Esophagus mucosa (tissue), 1 donor: ENCODE data around the gene PFKP. TPM values are rescaled to one million over a fixed set of nuclear protein-coding genes. Genes with fewer than 3 reads are reported as not detected.

Source experiments
- ATAC-seq: fragments of 200-7000 bp; cut with Tn5 transposase; one replicate; pipeline ENCODE4 v1.9.1; 2020
- total RNA-seq: library from RNA; stranded (reverse); gene quantifications from one replicate; pipeline ENCODE4 v1.2.4, GENCODE V29; 2023
- donor health status: DM: yes; HTN: yes; CAD: no.

PFKP gene
- total RNA-seq, 1 donor from 2014 or later, result 78.2 TPM

DNA sequence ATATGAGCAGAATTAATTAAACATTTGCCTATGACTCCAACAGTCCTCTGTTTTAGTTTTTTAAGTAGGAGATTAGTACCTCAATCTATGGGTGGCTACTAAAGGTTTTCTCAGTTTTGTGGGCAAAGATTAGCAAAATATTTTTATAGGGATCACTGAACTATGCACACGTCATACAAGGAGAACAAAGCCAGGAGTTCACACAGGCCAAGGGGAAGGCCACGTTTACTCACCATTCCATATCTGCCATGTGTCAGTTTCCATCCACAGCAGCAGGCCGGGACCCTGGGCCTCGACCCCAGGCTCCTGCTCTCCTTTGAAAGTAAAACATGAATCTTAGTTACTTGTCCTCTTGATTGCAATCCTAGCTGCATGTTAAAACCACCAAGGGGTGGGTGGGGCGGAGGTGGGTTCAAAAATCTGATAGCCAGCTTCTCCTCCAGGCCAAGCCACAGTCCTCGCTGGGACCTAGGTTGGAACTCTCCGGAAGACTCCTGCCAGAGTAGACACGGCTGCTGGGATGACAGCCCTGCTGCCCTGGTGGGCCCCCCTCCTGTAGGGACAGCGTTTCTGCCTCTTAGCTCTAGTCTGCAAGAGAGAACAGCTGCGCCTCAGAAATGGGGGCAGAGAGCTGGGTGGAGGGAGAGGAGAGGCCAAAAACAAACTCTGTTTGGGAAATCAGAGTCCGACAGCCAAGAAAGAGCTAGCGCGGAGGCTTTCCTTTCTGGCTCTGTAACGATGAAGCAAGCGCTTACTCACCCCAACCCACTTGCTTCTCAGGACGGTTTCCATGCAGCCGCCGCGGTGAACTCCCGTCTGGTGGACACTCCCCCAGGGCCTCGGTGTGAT lies 69.6 kb downstream of the PFKP start:
- no peak for ATAC-seq

DNA sequence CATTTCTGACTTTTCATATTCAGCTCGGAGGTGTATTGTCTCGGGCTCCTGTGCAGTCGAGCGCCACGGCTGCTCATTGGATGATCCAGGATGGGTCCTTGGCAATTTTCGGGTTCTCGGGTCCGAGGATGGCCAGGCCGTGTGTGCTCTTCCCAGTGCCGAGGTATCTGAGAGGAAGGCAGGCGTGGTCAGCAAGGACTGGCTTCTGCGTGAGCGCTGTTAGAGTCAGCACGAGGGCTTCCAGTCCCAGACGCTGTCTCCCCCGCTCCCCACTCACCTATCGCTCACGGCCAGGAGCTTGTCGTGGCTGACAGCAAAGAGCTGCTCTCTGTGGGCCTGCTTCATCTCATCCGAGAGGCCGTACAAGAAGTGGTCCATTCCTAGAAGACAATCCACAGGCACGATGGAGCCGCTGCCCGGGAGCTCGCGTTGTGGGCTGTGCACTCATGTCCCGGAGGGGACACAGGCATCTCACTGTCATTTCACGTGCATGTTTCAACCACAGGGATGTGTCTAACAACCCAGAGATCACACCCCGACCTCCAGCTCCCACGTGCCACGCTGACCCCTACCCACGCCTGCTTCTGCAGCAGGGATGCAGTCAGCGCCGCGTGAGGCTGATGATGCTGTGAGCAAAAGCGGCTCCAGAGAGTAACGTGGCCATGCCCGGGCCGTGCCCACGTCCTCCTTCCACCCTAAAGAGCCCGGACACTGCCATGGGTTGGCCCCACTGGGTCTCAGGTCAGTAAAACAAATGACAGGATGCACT lies 70.8 kb downstream of the PFKP start:
- ATAC-seq, result no peak

DNA sequence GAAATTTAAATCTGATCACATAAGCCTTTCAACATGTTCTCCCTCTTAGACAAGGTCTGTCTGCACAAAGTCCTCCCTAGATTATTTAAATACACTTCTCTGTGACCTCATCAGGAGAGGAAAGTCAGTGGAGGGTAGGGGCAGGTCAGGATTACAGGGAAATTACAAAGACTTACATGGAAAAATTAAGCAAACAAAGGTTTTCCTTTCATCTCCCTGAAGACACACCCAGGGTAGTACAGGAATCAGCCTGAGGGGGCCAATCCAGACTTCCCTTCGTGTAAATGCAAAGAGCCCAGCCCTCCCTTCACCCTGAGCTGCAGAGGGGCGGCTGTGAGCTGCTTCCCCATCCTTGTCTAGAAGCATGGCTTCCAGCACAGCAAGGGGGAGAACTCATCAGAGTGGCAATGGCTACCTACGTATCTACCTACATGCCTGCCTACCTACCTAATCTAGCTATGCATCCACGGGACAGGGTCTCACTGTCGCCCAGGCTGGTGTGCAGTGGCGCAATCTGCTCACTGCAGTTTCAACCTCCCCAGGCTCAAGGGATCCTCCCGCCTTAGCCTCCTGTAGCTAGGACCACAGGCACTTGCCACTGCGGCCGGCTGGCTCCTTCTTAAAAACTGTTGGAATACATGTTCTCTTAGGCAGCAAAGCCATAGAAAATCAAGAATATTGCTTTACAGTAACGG lies 72.0 kb downstream of the PFKP start:
- ATAC-seq, result no peak

DNA sequence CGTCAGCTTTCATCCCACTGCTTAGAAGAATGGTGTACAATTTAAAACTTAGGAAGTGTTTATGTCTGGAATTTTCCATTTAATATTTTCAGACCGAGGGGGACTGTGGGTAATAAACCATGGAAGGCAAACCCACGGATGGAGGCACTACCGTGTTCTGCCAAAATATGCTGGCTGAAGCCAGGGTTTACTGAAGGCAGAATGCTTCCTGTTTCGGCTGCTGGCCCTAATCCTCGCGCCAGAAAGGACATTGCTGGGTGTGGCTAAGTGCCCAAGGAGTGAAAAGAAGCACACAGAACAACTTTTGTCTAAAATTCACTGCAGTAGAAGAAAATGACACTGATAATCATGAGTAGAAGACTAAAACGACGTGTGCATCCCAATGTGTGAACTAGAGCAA lies 72.9 kb downstream of the PFKP start:
- no peak for ATAC-seq

DNA sequence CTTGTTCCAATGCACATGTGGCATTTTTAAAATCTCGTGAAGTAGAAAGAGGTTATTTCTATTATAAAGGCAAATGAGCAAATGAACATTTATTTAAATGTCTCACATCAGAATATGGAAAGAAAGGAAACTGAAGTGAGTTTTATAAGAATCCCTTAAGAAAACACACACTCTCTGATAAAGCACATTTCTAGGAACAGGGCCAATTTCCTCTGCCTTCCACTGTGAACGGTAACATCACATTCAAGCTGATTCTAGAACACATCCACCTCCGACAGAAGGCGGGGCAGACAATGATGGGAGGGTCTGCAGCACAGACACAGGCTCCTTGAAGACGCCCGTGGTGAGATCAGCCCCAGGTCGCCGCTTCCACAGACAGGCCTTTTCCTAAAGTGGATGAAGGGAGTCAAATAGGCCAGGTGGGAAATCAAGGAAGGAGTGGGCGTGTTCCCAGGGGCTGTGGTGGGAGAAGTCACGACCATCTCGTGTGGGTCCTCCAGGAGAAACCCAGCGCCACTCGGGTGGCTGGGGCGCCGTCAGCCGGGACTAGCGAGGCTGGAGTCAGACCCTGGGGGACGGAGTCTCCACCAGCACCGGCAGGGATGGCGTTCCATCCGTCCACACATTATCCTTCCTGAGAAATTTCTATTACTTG lies 74.1 kb downstream of the PFKP start:
- no peak for ATAC-seq

DNA sequence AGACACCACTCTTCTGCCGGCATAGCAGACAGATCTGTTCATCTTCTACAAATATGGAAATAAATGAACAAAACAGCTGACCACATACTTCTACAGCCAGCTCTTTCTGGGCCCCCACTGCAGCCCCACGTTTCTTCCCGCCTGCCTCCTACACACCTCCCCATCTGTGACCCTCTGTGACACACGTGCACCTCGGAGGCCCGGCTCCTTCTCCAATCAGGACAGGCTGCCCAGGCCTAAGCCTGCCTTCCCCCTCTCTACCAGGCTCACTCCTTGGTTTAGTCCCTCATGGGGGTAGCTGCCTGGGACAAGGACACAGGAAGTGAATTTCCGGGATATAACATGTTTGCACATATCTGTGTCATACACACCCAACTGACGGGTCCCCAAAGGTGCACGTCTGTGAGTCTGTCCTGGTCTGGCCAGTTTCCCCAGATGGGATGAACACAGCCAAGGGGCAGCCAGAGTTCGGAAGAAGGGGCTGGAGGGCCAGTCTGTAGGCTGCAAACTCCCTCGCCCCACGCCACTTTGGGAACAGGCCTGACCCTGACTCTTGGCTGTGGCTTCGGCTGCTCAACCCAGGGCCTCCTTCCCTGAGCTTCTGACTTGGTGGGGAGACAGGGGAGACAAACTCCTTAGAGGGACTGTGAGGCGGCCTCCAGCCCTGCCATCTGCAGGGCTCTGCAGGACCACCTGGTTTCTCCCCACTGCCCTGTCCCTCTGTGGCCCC lies 75.0 kb downstream of the PFKP start:
- ATAC-seq, result peak; percentile 17

DNA sequence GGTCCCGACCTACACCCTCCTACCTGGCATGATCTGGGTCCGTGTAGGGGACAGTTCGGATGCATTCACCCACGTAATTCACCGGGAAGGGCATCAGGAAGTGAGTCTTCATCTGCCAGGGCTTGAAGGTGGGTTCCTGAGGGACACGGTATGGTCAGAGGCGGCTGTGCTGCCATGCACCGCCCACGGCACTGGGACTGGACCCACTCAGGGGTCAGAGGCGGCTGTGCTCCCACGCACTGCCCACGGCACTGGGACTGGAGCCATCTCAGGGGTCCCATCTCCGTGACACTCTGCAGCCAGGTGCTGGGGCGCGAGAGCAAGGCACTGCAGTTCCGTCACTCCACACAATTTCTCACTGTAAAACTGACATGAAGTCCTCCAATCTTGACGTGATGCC lies 76.0 kb downstream of the PFKP start:
- ATAC-seq, result no peak

DNA sequence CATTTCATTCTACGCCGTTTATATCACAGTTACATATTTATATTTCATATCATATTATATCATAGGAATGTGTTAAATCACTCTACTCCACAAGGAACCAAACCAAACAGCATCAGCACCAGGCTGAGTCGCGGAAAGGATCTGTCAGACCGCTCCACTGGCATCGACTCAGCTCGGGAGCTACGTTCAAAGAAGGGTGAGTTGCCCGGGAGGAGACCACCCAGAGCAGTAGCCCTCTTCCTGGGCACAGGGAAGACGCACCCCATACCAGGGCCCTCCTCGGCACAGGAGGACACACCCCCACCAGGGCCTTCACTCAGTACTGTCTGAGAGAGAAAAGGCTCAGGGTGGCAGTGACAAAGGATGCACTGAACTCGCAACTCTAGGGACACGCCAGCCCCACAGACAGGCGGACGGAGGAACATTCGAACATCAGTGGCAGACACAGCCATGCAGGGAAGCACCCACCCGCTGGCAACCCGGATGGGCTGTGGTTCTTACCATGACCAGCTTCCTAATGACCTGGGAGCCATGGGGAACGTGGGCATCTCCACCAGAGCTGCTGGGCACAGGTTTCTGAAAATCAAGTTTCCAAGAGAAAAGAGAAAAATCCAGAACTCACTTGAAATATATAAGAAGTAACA lies 76.6 kb downstream of the PFKP start:
- ATAC-seq, result peak; percentile 21

DNA sequence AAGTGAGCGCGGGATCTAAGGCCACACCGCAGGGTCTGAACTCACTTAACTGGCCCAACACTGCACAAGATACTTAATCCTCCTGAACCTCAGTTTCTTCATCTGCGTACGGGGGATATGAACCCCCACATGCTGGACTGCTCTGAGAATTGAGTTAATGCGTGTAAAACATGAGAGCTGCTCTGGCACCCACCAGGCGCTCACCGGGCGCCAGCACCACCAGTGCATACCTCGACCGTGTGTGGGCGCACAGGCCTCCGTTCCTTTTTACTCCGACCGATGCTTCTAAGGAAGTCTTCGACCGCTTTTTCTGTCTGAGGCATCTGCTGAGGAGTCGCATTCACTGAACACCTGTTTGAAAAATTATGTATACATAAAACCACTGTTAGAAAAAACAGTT lies 78.0 kb downstream of the PFKP start:
- no peak for ATAC-seq

DNA sequence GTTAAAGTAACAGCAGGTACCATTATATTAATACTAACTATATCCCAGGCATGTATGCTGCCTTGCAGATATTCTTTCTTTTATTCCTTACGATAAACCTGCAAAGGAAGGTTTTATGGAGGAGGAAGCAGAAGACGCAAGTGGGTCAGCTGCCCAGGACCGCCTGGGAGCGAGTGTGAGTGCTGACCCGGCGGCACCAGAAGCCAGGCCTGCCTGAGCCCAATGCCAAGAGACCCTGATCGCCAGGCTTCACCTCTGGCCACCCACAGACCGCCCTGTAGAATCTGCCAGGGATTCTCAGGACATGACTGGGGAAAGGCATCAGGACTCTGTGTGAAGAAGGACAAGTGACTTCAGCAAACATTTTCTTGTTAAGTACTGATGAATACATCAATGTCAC lies 78.9 kb downstream of the PFKP start:
- ATAC-seq, result no peak

DNA sequence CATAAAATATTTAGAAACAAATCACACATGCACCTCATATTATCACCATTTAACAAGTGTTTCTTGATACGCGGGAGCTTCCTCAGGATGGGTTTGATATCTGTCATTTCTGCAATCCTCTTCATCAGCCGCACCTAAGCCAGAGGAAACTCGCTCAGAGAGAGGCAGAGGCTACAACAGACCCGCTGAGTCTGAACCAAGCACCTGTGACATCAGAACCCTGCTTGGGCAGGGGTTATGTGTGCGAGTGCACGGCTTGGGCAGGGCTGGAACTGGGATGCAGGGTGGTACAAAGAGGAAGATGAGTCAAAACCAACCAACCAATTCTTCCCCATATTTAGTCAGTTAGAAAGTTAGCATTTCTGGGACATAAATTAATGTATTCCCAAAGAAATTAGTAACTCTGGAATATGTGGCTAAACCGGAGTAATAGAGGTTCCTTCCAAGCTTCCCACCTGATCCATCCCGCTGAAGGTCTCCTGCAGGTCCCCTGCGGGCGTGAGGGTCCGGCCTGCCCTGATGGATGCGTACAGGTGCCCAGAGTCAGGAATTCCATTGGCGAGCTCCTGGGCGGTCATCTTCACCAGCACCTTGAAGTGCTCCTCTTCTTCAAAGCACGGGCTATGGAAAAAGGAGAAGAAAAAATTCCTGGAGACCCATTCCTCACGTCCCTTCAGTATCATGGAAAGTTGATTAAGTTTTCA lies 79.9 kb downstream of the PFKP start:
- no peak for ATAC-seq

DNA sequence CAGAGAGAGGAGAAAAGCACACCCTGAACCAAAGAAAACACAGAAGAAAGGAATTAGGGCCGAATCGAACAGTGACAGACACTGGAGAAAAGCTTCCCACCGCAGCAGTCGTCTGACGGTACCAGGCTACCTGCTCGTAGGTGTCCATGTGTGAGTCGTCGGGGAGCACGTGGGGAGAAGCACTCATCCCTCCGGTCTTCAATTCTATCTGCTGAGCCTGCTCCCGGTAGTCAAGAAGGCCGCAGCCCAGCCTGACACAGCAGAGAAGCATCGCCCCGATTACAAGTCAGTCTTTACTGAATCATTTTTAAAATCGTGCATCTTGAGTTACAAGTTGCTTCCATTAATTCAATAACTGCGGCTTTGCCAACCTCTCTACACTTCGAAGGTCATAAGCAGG lies 80.7 kb downstream of the PFKP start:
- no peak for ATAC-seq

DNA sequence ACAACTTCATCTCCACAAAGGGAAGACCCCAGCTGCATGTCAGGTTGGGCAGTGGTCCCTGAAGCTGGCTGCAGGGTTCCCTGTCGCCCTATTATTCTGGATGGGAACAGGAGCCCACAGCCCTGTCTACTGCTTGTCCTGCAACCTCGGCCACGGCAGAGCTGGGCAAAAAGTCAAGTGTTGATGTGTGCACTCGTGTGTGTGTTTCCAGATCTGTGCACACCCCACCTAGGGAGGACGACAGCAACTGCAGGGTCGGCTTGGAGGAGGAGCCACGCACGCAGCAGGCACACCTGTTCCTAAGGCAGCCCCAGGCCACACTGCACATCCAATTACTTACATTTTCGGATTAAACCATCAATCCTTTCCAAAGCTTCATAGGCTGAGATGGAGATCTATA lies 81.6 kb downstream of the PFKP start:
- ATAC-seq, result no peak

DNA sequence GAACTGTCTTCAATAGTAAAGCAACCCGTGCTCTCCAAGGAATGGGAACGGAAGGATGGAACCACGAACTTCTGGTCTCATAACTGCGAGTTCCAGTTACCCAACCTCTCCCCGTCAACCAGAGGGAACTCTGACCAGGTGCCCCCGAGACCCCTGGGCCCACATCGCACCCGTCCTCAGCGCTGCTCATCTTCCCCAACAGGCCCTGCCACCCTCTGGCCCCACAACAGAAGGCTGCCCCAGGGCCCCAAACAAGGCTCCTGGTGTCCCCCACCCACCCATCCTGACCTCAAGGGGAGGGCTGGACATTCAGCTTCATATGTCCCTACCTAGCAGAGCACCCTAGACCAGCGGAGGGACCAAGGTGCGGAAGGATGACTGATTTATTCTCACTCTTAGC lies 82.6 kb downstream of the PFKP start:
- no peak for ATAC-seq

DNA sequence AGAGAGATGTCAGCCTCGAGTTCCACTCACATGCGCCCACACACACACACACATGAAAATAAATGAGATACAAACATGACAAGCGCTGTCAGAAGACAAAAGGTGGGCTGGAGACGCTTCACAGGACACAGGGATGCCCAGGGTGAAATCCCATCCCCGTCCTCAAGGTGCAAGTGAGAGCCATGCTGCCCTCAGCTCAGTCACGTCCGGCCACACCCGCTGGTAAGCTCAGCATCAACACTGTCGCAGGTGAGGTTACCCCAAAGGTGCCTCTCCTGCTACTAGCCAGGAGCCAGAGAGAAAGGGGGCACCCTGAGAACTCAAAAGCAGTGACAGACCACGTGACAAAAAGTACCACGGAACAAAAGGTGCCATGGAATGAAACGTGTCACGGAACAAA lies 83.0 kb downstream of the PFKP start:
- ATAC-seq, result no peak

DNA sequence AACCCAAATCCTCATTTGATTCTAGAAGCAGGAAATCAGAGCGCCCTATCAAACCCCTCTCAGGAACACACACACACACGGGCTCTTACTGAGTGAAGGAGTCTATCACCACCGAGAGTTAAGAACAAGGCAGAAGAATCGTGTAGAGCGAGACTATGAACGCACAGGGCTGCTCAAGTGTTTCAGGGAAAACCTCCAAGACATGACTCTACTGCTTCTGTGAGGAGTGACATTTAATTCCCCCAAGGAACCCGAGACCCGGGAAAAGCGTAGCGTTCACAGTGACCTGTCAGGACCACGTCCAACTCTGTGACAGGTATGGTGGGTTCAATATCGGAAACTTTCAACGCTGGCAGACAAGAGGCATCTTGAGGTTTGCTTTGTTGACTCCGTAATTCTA lies 83.6 kb downstream of the PFKP start:
- no peak for ATAC-seq

DNA sequence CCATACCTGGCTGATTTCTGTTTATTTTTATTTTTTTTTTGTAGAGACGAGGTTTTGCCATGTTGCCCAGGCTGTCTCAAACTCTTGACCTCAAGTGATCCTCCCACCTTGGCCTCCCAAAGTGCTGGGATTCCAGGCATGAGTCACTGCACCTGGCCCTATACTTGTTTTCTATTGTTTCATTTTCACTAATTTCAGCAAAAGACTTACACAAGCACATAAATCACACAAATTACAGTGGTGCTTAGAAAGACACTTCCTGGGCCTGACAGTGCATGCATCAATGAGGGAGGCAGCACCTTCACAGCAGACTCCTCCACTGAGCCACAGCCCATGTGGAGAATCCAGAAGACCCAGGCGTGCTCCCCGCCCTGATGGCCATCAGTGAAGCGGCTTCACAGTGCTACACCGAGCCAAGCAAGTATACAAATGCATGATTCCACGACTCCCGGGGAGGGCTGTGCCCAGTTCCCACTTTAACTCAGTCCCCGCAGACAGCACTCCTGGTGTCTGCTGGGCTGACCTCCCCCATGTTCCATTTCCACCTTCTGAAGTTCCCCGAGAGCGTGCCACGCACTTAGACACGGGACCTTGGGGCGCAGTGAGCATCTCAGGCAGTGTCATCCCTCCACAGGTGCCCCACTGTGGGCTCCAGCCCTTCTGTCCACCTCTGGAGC lies 84.7 kb downstream of the PFKP start:
- no peak for ATAC-seq

DNA sequence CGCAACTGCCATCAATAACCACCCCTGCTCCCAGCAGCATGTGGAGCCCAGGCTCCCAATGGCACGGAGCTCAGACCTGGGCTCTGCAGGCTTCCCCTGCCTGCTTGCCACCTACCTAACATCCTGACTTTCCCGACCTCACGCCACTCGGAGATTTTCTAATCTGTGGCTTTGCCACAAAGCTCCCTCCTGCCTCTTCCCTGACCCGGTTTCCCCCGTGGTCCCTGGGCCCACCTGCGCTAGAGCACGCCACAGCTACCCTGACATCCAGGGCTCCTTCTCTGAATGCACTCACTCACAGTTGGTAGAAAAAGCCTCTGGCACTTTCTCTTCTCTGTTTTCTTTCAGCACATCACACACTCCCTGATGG lies 85.2 kb downstream of the PFKP start:
- no peak for ATAC-seq

DNA sequence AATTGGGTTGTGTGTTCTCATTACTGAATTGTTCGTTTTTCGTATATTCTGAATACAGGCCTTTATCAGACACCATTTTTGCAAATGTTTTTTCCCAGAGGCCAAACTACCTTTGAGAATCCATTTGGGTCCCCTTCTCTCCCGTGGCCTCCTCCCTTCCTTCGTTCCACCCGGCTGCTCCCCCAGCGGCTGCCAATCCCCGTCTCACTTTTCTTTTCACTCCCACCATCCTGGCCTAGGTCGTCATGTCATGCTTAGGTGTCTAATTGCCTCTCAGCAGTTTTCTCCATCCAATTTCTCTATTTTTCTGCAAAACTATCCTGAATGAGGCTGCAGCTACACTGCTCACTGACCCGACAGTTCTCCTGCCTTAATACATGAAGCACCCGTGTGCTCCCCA lies 87.3 kb downstream of the PFKP start:
- ATAC-seq, result no peak

DNA sequence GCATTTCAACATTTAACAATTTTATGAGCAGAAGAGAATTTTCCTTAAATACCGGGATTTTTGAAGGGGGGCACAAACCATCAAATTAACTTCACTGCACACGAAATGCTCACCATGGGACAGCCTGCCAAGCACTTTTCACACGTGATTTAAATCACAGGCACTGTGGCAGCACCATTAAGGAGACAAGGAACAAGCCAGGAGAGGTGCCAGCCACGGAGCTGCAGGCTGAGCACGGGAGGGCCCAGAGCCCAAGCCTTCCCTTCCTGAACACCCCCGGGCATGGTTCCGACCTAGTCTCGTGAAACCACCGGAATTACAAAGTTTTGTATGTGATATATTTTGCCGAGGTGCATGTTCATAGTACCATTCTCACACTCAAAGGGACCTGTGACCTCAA lies 91.8 kb downstream of the PFKP start:
- ATAC-seq, result no peak

DNA sequence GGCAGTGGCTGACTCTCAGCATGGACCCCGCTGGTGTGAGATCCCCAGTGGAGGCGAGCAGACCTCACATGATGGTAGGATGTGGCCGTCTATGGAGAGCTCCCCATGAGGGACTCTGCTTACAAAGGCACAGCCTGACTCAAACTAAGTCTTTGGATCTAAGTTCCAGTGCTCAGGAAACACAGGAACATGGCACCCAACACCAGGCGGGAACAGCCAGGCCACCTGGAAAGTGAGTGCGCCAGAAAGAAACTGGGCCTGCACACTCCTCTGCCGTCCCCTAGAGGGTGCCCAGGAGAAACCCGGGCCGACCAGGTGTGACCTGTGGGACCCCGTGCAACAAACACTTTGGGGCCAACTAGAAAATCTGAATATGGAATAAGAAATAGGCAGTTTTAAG lies 95.2 kb downstream of the PFKP start:
- ATAC-seq, result no peak
